Activated T-cell treated with anti-CD3 and anti-CD28 coated beads, Interleukin-2, amount 50 U/mL, for 1 hour (primary cell): ENCODE measurements around the gene ARVCF.

Experiments used
- DNase-seq: peaks from one replicate; pipeline ENCODE4 v3.0.0-alpha.2; 2020

Gene ARVCF

GRCh38 chr22:19997561-19998231, 18.9 kb downstream of the ARVCF start:
- DNase-seq: no peak

- DNase-seq: no peak
Observed at GRCh38 chr22:19996694-19997384, 19.8 kb downstream of the ARVCF start.

- no peak for DNase-seq
Observed at GRCh38 chr22:19995611-19996339, 20.8 kb downstream of the ARVCF start.

GRCh38 chr22:19994851-19995610, 21.6 kb downstream of the ARVCF start:
- no peak for DNase-seq

GRCh38 chr22:19993926-19994325, 22.7 kb downstream of the ARVCF start:
- DNase-seq: no peak

GRCh38 chr22:19992921-19993355, 23.7 kb downstream of the ARVCF start:
- no peak for DNase-seq

- no peak for DNase-seq
Observed at GRCh38 chr22:19992481-19992911, 24.1 kb downstream of the ARVCF start.

- no peak for DNase-seq
Observed at GRCh38 chr22:19991645-19992451, 24.8 kb downstream of the ARVCF start.

- DNase-seq: no peak
Observed at GRCh38 chr22:19991395-19991644, 25.3 kb downstream of the ARVCF start.

GRCh38 chr22:19990609-19991394, 25.8 kb downstream of the ARVCF start:
- DNase-seq: no peak

- DNase-seq: no peak
Observed at GRCh38 chr22:19990188-19990587, 26.4 kb downstream of the ARVCF start.

- no peak for DNase-seq
Observed at GRCh38 chr22:19989725-19990067, 26.9 kb downstream of the ARVCF start.

GRCh38 chr22:19988965-19989724, 27.5 kb downstream of the ARVCF start:
- DNase-seq: no peak

- no peak for DNase-seq
Observed at GRCh38 chr22:19988331-19988808, 28.3 kb downstream of the ARVCF start.

- no peak for DNase-seq
Observed at GRCh38 chr22:19987394-19988306, 29.0 kb downstream of the ARVCF start.

GRCh38 chr22:19986410-19987341, 29.9 kb downstream of the ARVCF start:
- DNase-seq: peak; percentile 73

- no peak for DNase-seq
Observed at GRCh38 chr22:19986011-19986409, 30.6 kb downstream of the ARVCF start.
